Ascending aorta (tissue), 2 donors: ENCODE data around the gene P3H4. TPM values are rescaled to one million over a fixed set of nuclear protein-coding genes. Genes with fewer than 3 reads are reported as not detected.
"Not testable (repeated sequence)": the region's sequence is repeated elsewhere in the genome, so short reads cannot be mapped to it uniquely, and the experiment has no call there.

Source experiments
- DNase-seq, 2 donors: peaks; one replicate each; pipeline ENCODE4 v3.0.0-alpha.2; 2019; ENCODE audit warnings: low spot score in 2 of 2
- H3K27ac ChIP-seq, 2 donors: fragments of 200-600 bp; sonication (generic); one replicate each; pipeline ENCODE4 v1.5.1; 2016 to 2017; ENCODE audit warnings: mild to moderate bottlenecking in 1 of 2
- H3K27me3 ChIP-seq: fragments of 200-600 bp; sonication (generic); one replicate; pipeline ENCODE4 v1.5.1; 2017
- H3K36me3 ChIP-seq, 2 donors: fragments of 200-600 bp; sonication (generic); one replicate each; pipeline ENCODE4 v1.5.1; 2016
- H3K4me1 ChIP-seq, 2 donors: fragments of 200-600 bp; sonication (generic); one replicate each; pipeline ENCODE4 v1.5.1; 2016 to 2017; ENCODE audit warnings: mild to moderate bottlenecking in 1 of 2
- H3K4me3 ChIP-seq, 2 donors: fragments of 200-600 bp; sonication (generic); one replicate each; pipeline ENCODE4 v1.5.1; 2016 to 2017; ENCODE audit warnings: mild to moderate bottlenecking in 1 of 2
- H3K9me3 ChIP-seq, 2 donors: fragments of 200-600 bp; sonication (generic); one replicate each; pipeline ENCODE4 v1.5.1; 2016
- CTCF ChIP-seq, 3 experiments: fragments of 200-600 bp in 2 of 3; fragments of 450-650 bp in 1 of 3; sonication (generic) in 2 of 3; IDR thresholded peaks; one replicate each; pipeline ENCODE4 v1.5.1; 2016 to 2019; ENCODE audit warnings: antibody characterized with exemption in 3 of 3, mild to moderate bottlenecking in 1 of 3, moderate library complexity in 1 of 3
- intact Hi-C: fragments of 100-400 bp; cut with DNase I; formaldehyde crosslinking; loops from one replicate; pipeline ENCODE4 v1.15.1; 2023
- total RNA-seq: library from RNA; depleted of rRNA; stranded (reverse); fragments of >200 nt; gene quantifications from one replicate; pipeline ENCODE4 v1.1.0, GENCODE V29; 2016

Gene P3H4
- total RNA-seq, 1 donor from 2014 or later: 61.4 TPM

- Histone ChIP-seq H3K27ac (peak overlapping the region; percentile 76 to 89), H3K36me3 (peaks cover 17 to 31% of the 10 kb centered on the region in 2 donors), H3K4me3 (peak overlapping the region; percentile 71 to 87), H3K27me3 (no peaks in the 10 kb centered on the region), H3K9me3 (no peaks in the 10 kb centered on the region), H3K4me1 (peaks cover 0 to 7% of the 10 kb centered on the region in 2 donors)
- DNase-seq: no peak
- no peak for TF ChIP-seq CTCF (IDR thresholded peaks at IDR 0.05)
- intact Hi-C loops: no loop called here
Measured at GRCh38 chr17:41835214-41835799, 23.6 kb upstream of the P3H4 start.

GRCh38 chr17:41829961-41830360 is 18.2 kb upstream of the P3H4 start:
- H3K4me1 ChIP-seq, H3K9me3 ChIP-seq, DNase-seq, H3K4me3 ChIP-seq, H3K27ac ChIP-seq, H3K27me3 ChIP-seq, intact Hi-C loops: not testable (repeated sequence)
- H3K36me3 ChIP-seq: peaks cover 57 to 84% of the 10 kb centered on the region in 2 donors

GRCh38 chr17:41825175-41825845 is 13.6 kb upstream of the P3H4 start:
- Histone ChIP-seq H3K4me1 (no peaks in the 10 kb centered on the region), H3K4me3 (no peak overlapping the region), H3K27me3 (no peaks in the 10 kb centered on the region), H3K9me3 (no peaks in the 10 kb centered on the region), H3K36me3 (peaks cover 40 to 63% of the 10 kb centered on the region in 2 donors), H3K27ac (no peak overlapping the region)
- TF ChIP-seq CTCF (IDR thresholded peaks at IDR 0.05): no peak
- intact Hi-C loops: no loop called here
- DNase-seq: no peak

GRCh38 chr17:41824086-41824485 is 12.3 kb upstream of the P3H4 start:
- no peaks in the 10 kb centered on the region for H3K4me1 ChIP-seq
- no peak for TF ChIP-seq CTCF (IDR thresholded peaks at IDR 0.05)
- H3K4me3 ChIP-seq: no peak overlapping the region
- H3K27me3 ChIP-seq: no peaks in the 10 kb centered on the region
- H3K9me3 ChIP-seq: no peaks in the 10 kb centered on the region
- intact Hi-C loops: no loop called here
- no peak overlapping the region for H3K27ac ChIP-seq
- H3K36me3 ChIP-seq: peaks cover 30 to 51% of the 10 kb centered on the region in 2 donors
- DNase-seq: no peak

- H3K4me1 ChIP-seq: no peaks in the 10 kb centered on the region
- no peak for DNase-seq
- intact Hi-C loops: no loop called here
- TF ChIP-seq CTCF (IDR thresholded peaks at IDR 0.05): no peak
- no peaks in the 10 kb centered on the region for H3K9me3 ChIP-seq
- peaks cover 25 to 46% of the 10 kb centered on the region in 2 donors for H3K36me3 ChIP-seq
- H3K27ac ChIP-seq: no peak overlapping the region
- H3K27me3 ChIP-seq: no peaks in the 10 kb centered on the region
- no peak overlapping the region for H3K4me3 ChIP-seq
Measured at GRCh38 chr17:41823580-41823979, 11.8 kb upstream of the P3H4 start.

- Histone ChIP-seq H3K4me1 (no peaks in the 10 kb centered on the region), H3K9me3 (no peaks in the 10 kb centered on the region), H3K4me3 (no peak overlapping the region), H3K27me3 (no peaks in the 10 kb centered on the region), H3K27ac (no peak overlapping the region), H3K36me3 (peaks cover 21 to 44% of the 10 kb centered on the region in 2 donors)
- intact Hi-C loops: no loop called here
- DNase-seq: no peak
- TF ChIP-seq CTCF (IDR thresholded peaks at IDR 0.05): no peak
Measured at GRCh38 chr17:41823141-41823524, 11.4 kb upstream of the P3H4 start.
